Immature natural killer cell (primary cell): Measurements from ENCODE around the gene TNKS1BP1. TPM values are rescaled to one million over a fixed set of nuclear protein-coding genes. Genes with fewer than 3 reads are reported as not detected.
"Not testable (repeated sequence)": the region's sequence is repeated elsewhere in the genome, so short reads cannot be mapped to it uniquely, and the experiment has no call there.

Experiments
- DNase-seq, 3 donors: peaks; one replicate each; pipeline ENCODE4 v3.0.0; 2022; ENCODE audit warnings: mixed read lengths in 1 of 3
- H3K27ac Mint-ChIP-seq, 6 donors: one replicate each; pipeline ENCODE4 v1.8.0; 2020; ENCODE audit warnings: mixed read lengths in 6 of 6, mild to moderate bottlenecking in 5 of 6, inconsistent platforms in 4 of 6, moderate library complexity in 3 of 6
- H3K27me3 Mint-ChIP-seq, 3 donors: one replicate each; pipeline ENCODE4 v1.8.0; 2020 to 2021; ENCODE audit warnings: low read depth in 3 of 3, mild to moderate bottlenecking in 3 of 3, mixed read lengths in 3 of 3, moderate library complexity in 3 of 3, inconsistent platforms in 1 of 3
- H3K36me3 Mint-ChIP-seq, 3 donors: one replicate each; pipeline ENCODE4 v1.8.0; 2020; ENCODE audit warnings: mixed read lengths in 3 of 3, inconsistent platforms in 2 of 3, mild to moderate bottlenecking in 2 of 3
- H3K4me1 Mint-ChIP-seq, 2 donors: one replicate each; pipeline ENCODE4 v1.8.0; 2020; ENCODE audit warnings: inconsistent platforms in 2 of 2, mild to moderate bottlenecking in 2 of 2, mixed read lengths in 2 of 2, moderate library complexity in 1 of 2
- H3K4me3 Mint-ChIP-seq, 5 donors: one replicate each; pipeline ENCODE4 v1.8.0; 2020; ENCODE audit warnings: mild to moderate bottlenecking in 5 of 5, mixed read lengths in 5 of 5, inconsistent platforms in 3 of 5, moderate library complexity in 3 of 5
- H3K9me3 Mint-ChIP-seq, 6 donors: one replicate each; pipeline ENCODE4 v1.8.0; 2020; ENCODE audit warnings: mild to moderate bottlenecking in 6 of 6, mixed read lengths in 6 of 6, inconsistent platforms in 4 of 6, moderate library complexity in 3 of 6
- polyA plus RNA-seq, 3 donors: library from polyadenylated mRNA; unstranded; fragments of 300-500 nt; fragmentation: Illumina TruSeq; gene quantifications; one replicate each; pipeline ENCODE4 v1.2.3, GENCODE V29; 2021

TNKS1BP1 gene
- polyA plus RNA-seq, 3 donors from 2014 or later, result 1.0 to 1.7 (median 1.6) TPM

GRCh38 chr11:57299150-57299737, 25.5 kb downstream of the TNKS1BP1 start:
- no peaks in the 10 kb centered on the region for H3K27me3 Mint-ChIP-seq
- H3K4me3 Mint-ChIP-seq, result no peak overlapping the region
- no peaks in the 10 kb centered on the region for H3K4me1 Mint-ChIP-seq
- H3K27ac Mint-ChIP-seq, result no peak overlapping the region
- DNase-seq, result no peak
- H3K36me3 Mint-ChIP-seq, result peaks cover 8 to 22% (median 11%) of the 10 kb centered on the region in 3 donors
- peaks cover 0 to 4% (median 0%) of the 10 kb centered on the region in 6 donors for H3K9me3 Mint-ChIP-seq

- no peak for DNase-seq
- H3K9me3 Mint-ChIP-seq, result peaks cover 0 to 4% (median 0%) of the 10 kb centered on the region in 6 donors
- H3K27ac Mint-ChIP-seq, result no peak overlapping the region
- no peaks in the 10 kb centered on the region for H3K4me1 Mint-ChIP-seq
- no peak overlapping the region for H3K4me3 Mint-ChIP-seq
- peaks cover 8 to 22% (median 11%) of the 10 kb centered on the region in 3 donors for H3K36me3 Mint-ChIP-seq
- no peaks in the 10 kb centered on the region for H3K27me3 Mint-ChIP-seq
Observed at GRCh38 chr11:57297221-57297620, 27.5 kb downstream of the TNKS1BP1 start.

GRCh38 chr11:57296205-57296604, 28.5 kb downstream of the TNKS1BP1 start:
- not testable (repeated sequence) for H3K9me3 Mint-ChIP-seq, H3K27ac Mint-ChIP-seq, H3K4me1 Mint-ChIP-seq

GRCh38 chr11:57294225-57295131, 30.3 kb downstream of the TNKS1BP1 start:
- no peak overlapping the region for H3K4me3 Mint-ChIP-seq
- peaks cover 5 to 7% (median 6%) of the 10 kb centered on the region in 3 donors for H3K36me3 Mint-ChIP-seq
- peaks cover 0 to 4% (median 0%) of the 10 kb centered on the region in 3 donors for H3K27me3 Mint-ChIP-seq
- H3K4me1 Mint-ChIP-seq, result no peaks in the 10 kb centered on the region
- DNase-seq, result no peak
- H3K9me3 Mint-ChIP-seq, result peaks cover 0 to 4% (median 0%) of the 10 kb centered on the region in 6 donors
- H3K27ac Mint-ChIP-seq, result no peak overlapping the region

More at GRCh38 chr11:57296205-57296604, 28.5 kb downstream of the TNKS1BP1 start:
- DNase-seq, H3K4me3 Mint-ChIP-seq, H3K27me3 Mint-ChIP-seq: not testable (repeated sequence)
- peaks cover 8 to 18% (median 11%) of the 10 kb centered on the region in 3 donors for H3K36me3 Mint-ChIP-seq

GRCh38 chr11:57290288-57290687, 34.5 kb downstream of the TNKS1BP1 start:
- H3K4me3 Mint-ChIP-seq, result no peak overlapping the region
- H3K27ac Mint-ChIP-seq, result no peak overlapping the region
- H3K27me3 Mint-ChIP-seq, result peaks cover 0 to 8% (median 6%) of the 10 kb centered on the region in 3 donors
- DNase-seq, result no peak
- no peaks in the 10 kb centered on the region for H3K9me3 Mint-ChIP-seq
- no peaks in the 10 kb centered on the region for H3K36me3 Mint-ChIP-seq
- H3K4me1 Mint-ChIP-seq, result no peaks in the 10 kb centered on the region

- Mint-ChIP-seq H3K4me1 (no peaks in the 10 kb centered on the region), H3K36me3 (no peaks in the 10 kb centered on the region), H3K27me3 (peaks cover 0 to 8% (median 6%) of the 10 kb centered on the region in 3 donors), H3K4me3 (no peak overlapping the region), H3K9me3 (no peaks in the 10 kb centered on the region), H3K27ac (no peak overlapping the region)
- DNase-seq, result no peak
Observed at GRCh38 chr11:57288771-57289579, 35.8 kb downstream of the TNKS1BP1 start.

- DNase-seq, result no peak
- H3K27ac Mint-ChIP-seq, result no peak overlapping the region
- H3K4me1 Mint-ChIP-seq, result no peaks in the 10 kb centered on the region
- H3K36me3 Mint-ChIP-seq, result no peaks in the 10 kb centered on the region
- H3K4me3 Mint-ChIP-seq, result no peak overlapping the region
- H3K27me3 Mint-ChIP-seq, result peaks cover 0 to 8% (median 6%) of the 10 kb centered on the region in 3 donors
- no peaks in the 10 kb centered on the region for H3K9me3 Mint-ChIP-seq
Observed at GRCh38 chr11:57287884-57288283, 36.9 kb downstream of the TNKS1BP1 start.

- H3K36me3 Mint-ChIP-seq, result no peaks in the 10 kb centered on the region
- no peaks in the 10 kb centered on the region for H3K9me3 Mint-ChIP-seq
- no peak overlapping the region for H3K4me3 Mint-ChIP-seq
- DNase-seq, result no peak
- peaks cover 0 to 4% (median 4%) of the 10 kb centered on the region in 3 donors for H3K27me3 Mint-ChIP-seq
- H3K27ac Mint-ChIP-seq, result no peak overlapping the region
- no peaks in the 10 kb centered on the region for H3K4me1 Mint-ChIP-seq
Observed at GRCh38 chr11:57283231-57283990, 41.3 kb downstream of the TNKS1BP1 start.

- DNase-seq, H3K4me3 Mint-ChIP-seq: not testable (repeated sequence)
Observed at GRCh38 chr11:57281546-57281945, 43.2 kb downstream of the TNKS1BP1 start.

GRCh38 chr11:57279116-57279515, 45.6 kb downstream of the TNKS1BP1 start:
- H3K27me3 Mint-ChIP-seq, result peaks cover 0 to 11% (median 4%) of the 10 kb centered on the region in 3 donors
- H3K4me3 Mint-ChIP-seq, result no peak overlapping the region
- no peaks in the 10 kb centered on the region for H3K36me3 Mint-ChIP-seq
- no peak for DNase-seq
- peaks cover 1 to 5% of the 10 kb centered on the region in 2 donors for H3K4me1 Mint-ChIP-seq
- H3K9me3 Mint-ChIP-seq, result peaks cover 0 to 5% (median 0%) of the 10 kb centered on the region in 6 donors
- H3K27ac Mint-ChIP-seq, result no peak overlapping the region

More at GRCh38 chr11:57281546-57281945, 43.2 kb downstream of the TNKS1BP1 start:
- H3K36me3 Mint-ChIP-seq, H3K4me1 Mint-ChIP-seq, H3K27ac Mint-ChIP-seq, H3K9me3 Mint-ChIP-seq: not testable (repeated sequence)
- peaks cover 0 to 11% (median 4%) of the 10 kb centered on the region in 3 donors for H3K27me3 Mint-ChIP-seq

GRCh38 chr11:57278721-57279095, 46.0 kb downstream of the TNKS1BP1 start:
- Mint-ChIP-seq H3K4me3 (no peak overlapping the region), H3K4me1 (peaks cover 1 to 5% of the 10 kb centered on the region in 2 donors), H3K27ac (no peak overlapping the region), H3K36me3 (no peaks in the 10 kb centered on the region), H3K9me3 (peaks cover 0 to 6% (median 0%) of the 10 kb centered on the region in 6 donors), H3K27me3 (peaks cover 0 to 11% (median 5%) of the 10 kb centered on the region in 3 donors)
- DNase-seq, result no peak

GRCh38 chr11:57277845-57278720, 46.7 kb downstream of the TNKS1BP1 start:
- H3K36me3 Mint-ChIP-seq, result no peaks in the 10 kb centered on the region
- H3K27me3 Mint-ChIP-seq, result peaks cover 0 to 11% (median 5%) of the 10 kb centered on the region in 3 donors
- DNase-seq, result no peak
- H3K9me3 Mint-ChIP-seq, result peaks cover 0 to 8% (median 0%) of the 10 kb centered on the region in 6 donors
- H3K4me3 Mint-ChIP-seq, result no peak overlapping the region
- no peak overlapping the region for H3K27ac Mint-ChIP-seq
- peaks cover 1 to 5% of the 10 kb centered on the region in 2 donors for H3K4me1 Mint-ChIP-seq
